IPS DF 6.9 (cell line): Measurements from ENCODE around the gene PYCR2.
"Not testable (repeated sequence)": the region's sequence is repeated elsewhere in the genome, so short reads cannot be mapped to it uniquely, and the experiment has no call there.

Experiments used
- DNase-seq: peaks from one replicate; pipeline ENCODE4 v3.0.0-alpha.2; 2013; ENCODE audit warnings: low read depth, low spot score
- H3K27ac ChIP-seq: one replicate; pipeline ENCODE4 v1.5.1; 2013; ENCODE audit warnings: low read length, control low read depth
- H3K27me3 ChIP-seq: 2 replicates; pipeline ENCODE4 v1.6.1; 2013; ENCODE audit warnings: mild to moderate bottlenecking, low read length; ENCODE audit not compliant: control insufficient read depth, insufficient read depth
- H3K36me3 ChIP-seq: 2 replicates; pipeline ENCODE4 v1.6.1; 2013; ENCODE audit warnings: low read length; ENCODE audit not compliant: control insufficient read depth, insufficient read depth
- H3K4me1 ChIP-seq: 2 replicates; pipeline ENCODE4 v1.6.1; 2013; ENCODE audit warnings: low read length; ENCODE audit not compliant: control insufficient read depth, insufficient read depth
- H3K4me3 ChIP-seq: 2 replicates; pipeline ENCODE4 v1.5.1; 2013; ENCODE audit warnings: mild to moderate bottlenecking, low read length
- H3K9me3 ChIP-seq: 2 replicates; pipeline ENCODE4 v1.6.1; 2013; ENCODE audit warnings: low read length, inconsistent platforms; ENCODE audit not compliant: control insufficient read depth, insufficient read depth
- WGBS: extraction: QIAGEN DNeasy Blood & Tissue Kit; methylation state at CpG from one replicate; pipeline ENCODE4 v1.1.7; 2013; ENCODE audit warnings: mixed read lengths, missing lambda C conversion rate; ENCODE audit not compliant: insufficient read length, insufficient coverage; 5-methylcytosine and 5-hydroxymethylcytosine counted together

Gene PYCR2

GRCh38 chr1:225942574-225942973 is 18.5 kb upstream of the PYCR2 start:
- no peaks in the 10 kb centered on the region for H3K27me3 ChIP-seq
- no CpG with 5 or more reads among the region's 7 CpGs for WGBS
- no peaks in the 10 kb centered on the region for H3K36me3 ChIP-seq
- H3K9me3 ChIP-seq, result no peaks in the 10 kb centered on the region
- H3K27ac ChIP-seq, result no peak overlapping the region
- peaks cover 17% of the 10 kb centered on the region for H3K4me1 ChIP-seq
- H3K4me3 ChIP-seq, result no peak overlapping the region
- DNase-seq, result no peak

- Histone ChIP-seq H3K36me3 (no peaks in the 10 kb centered on the region), H3K27ac (no peak overlapping the region), H3K4me1 (peaks cover 17% of the 10 kb centered on the region), H3K9me3 (no peaks in the 10 kb centered on the region), H3K4me3 (no peak overlapping the region), H3K27me3 (no peaks in the 10 kb centered on the region)
- no peak for DNase-seq
- WGBS, result no CpG with 5 or more reads among the region's 1 CpG
Measured at GRCh38 chr1:225941942-225942222, 17.8 kb upstream of the PYCR2 start.

DNA sequence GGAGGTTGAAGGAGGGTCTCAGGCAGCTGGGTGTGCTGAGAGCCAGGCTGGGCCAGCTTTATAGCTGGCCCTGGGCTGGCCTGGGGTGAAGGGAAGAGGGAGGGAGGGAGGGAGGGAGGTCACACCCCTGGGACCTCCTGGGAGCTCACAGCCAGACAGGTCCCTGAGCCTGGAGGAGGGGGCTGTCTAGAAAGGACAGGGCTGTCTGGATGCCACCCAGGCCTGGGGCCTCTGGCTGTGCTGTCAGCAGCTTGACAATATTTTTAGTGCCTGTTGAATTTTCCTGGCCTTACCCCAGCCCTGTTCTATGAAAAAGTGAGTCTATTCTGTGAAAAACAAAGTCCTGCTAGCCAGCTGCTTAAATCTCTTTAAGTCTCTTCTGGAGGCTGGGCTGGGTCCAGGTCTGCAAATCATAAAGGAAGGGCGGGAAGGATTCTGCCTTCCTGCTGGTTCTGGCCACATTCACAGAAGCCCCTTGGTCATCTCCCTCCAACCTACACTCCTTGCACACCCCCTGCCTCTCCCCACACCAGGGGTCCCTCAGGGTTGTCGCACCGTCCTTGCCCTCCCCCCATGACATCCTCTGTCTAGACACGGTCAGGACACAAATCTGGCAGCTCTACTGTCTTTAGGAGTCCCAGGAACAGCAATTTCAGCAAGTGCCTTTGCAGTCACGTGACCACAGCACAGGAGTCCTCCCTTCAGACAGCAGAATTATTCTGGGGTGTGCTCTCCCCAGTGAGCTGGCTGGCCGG is 17.3 kb upstream of the PYCR2 start, which contains the start of gene LEFTY2:
Gene LEFTY2 (minus strand): TSS at position 34 of the 755 bp plus-strand sequence. CDS start 80 bp downstream, outside the sequence.
- no peak for DNase-seq
- Histone ChIP-seq H3K9me3 (no peaks in the 10 kb centered on the region), H3K27ac (no peak within 1 kb of the TSS), H3K4me3 (no peak within 1 kb of the TSS), H3K36me3 (no peaks in the 10 kb centered on the region), H3K27me3 (no peaks in the 10 kb centered on the region), H3K4me1 (peaks cover 17% of the 10 kb centered on the region)
- WGBS, result no CpG with 5 or more reads among the region's 6 CpGs

- Histone ChIP-seq H3K4me3 (no peak overlapping the region), H3K9me3 (no peaks in the 10 kb centered on the region), H3K27me3 (no peaks in the 10 kb centered on the region), H3K36me3 (no peaks in the 10 kb centered on the region), H3K27ac (no peak overlapping the region), H3K4me1 (peaks cover 13% of the 10 kb centered on the region)
- no peak for DNase-seq
- WGBS, result no CpG with 5 or more reads among the region's 25 CpGs
Measured at GRCh38 chr1:225940385-225941151, 16.5 kb upstream of the PYCR2 start.

- not testable (repeated sequence) for H3K27me3 ChIP-seq, H3K36me3 ChIP-seq, H3K27ac ChIP-seq, H3K4me1 ChIP-seq, H3K9me3 ChIP-seq, DNase-seq, H3K4me3 ChIP-seq
- no CpG with 5 or more reads among the region's 8 CpGs for WGBS
Measured at GRCh38 chr1:225939939-225940310, 15.9 kb upstream of the PYCR2 start.

- H3K27me3 ChIP-seq, H3K4me1 ChIP-seq, H3K27ac ChIP-seq, DNase-seq, H3K36me3 ChIP-seq, H3K9me3 ChIP-seq: not testable (repeated sequence)
- H3K4me3 ChIP-seq, result peak overlapping the region; percentile 42; the same call in 1 of the 2 replicates
- WGBS, result no CpG with 5 or more reads among the region's 69 CpGs
Measured at GRCh38 chr1:225939097-225939938, 15.3 kb upstream of the PYCR2 start.

GRCh38 chr1:225937048-225937968 is 13.3 kb upstream of the PYCR2 start:
- no peaks in the 10 kb centered on the region for H3K27me3 ChIP-seq
- no peak overlapping the region for H3K27ac ChIP-seq
- no peak for DNase-seq
- H3K36me3 ChIP-seq, result no peaks in the 10 kb centered on the region
- H3K4me3 ChIP-seq, result no peak overlapping the region
- WGBS, result no CpG with 5 or more reads among the region's 21 CpGs
- H3K4me1 ChIP-seq, result peaks cover 2% of the 10 kb centered on the region; the same call in 1 of the 2 replicates
- no peaks in the 10 kb centered on the region for H3K9me3 ChIP-seq

- no peak overlapping the region for H3K27ac ChIP-seq
- H3K4me3 ChIP-seq, result no peak overlapping the region
- no peaks in the 10 kb centered on the region for H3K36me3 ChIP-seq
- no peaks in the 10 kb centered on the region for H3K9me3 ChIP-seq
- peaks cover 2% of the 10 kb centered on the region; the same call in 1 of the 2 replicates for H3K4me1 ChIP-seq
- no peaks in the 10 kb centered on the region for H3K27me3 ChIP-seq
- no peak for DNase-seq
- WGBS, result no CpG with 5 or more reads among the region's 3 CpGs
Measured at GRCh38 chr1:225936523-225936922, 12.5 kb upstream of the PYCR2 start.

GRCh38 chr1:225936086-225936485 is 12.0 kb upstream of the PYCR2 start:
- not testable (repeated sequence) for H3K27me3 ChIP-seq, H3K27ac ChIP-seq, H3K9me3 ChIP-seq, DNase-seq, H3K36me3 ChIP-seq, H3K4me3 ChIP-seq, H3K4me1 ChIP-seq
- WGBS, result no CpG with 5 or more reads among the region's 8 CpGs
